B cell (primary cell): ENCODE results near the gene UBQLN2. TPM values are rescaled to one million over a fixed set of nuclear protein-coding genes. Genes with fewer than 3 reads are reported as not detected.
A peak's percentile ranks its signal among the peaks of the same experiment; 100 is the strongest.

Experiments
- ATAC-seq: fragments of 200-7000 bp; cut with Tn5 transposase; one replicate; pipeline ENCODE4 v1.10.0; 2021; ENCODE audit warnings: low read depth, mild to moderate bottlenecking, moderate number of reproducible peaks, moderate library complexity
- CTCF ChIA-PET: fragments of 350-600 bp; sonication (Branson Sonifier 250); formaldehyde crosslinking; loops from one replicate; lab custom pipeline; 2021; ENCODE audit warnings: antibody characterized with exemption, inconsistent platforms; lab: Charles Lee
- POLR2A ChIA-PET: fragments of 350-600 bp; sonication (Branson Sonifier 250); formaldehyde crosslinking; loops from one replicate; lab custom pipeline; 2021; ENCODE audit warnings: antibody characterized with exemption; lab: Charles Lee
- DNase-seq: peaks from one replicate; pipeline ENCODE4 v3.0.0; 2013
- H2AFZ ChIP-seq: 2 replicates; pipeline ENCODE4 v1.6.1; 2012; ENCODE audit warnings: mild to moderate bottlenecking, low read depth, low read length; ENCODE audit not compliant: insufficient read depth, poor library complexity, severe bottlenecking
- H3K27ac ChIP-seq, 2 donors: 1 replicate in 1 of 2; 2 replicates in 1 of 2; pipeline ENCODE4 v1.5.1; 2012 to 2013; ENCODE audit warnings: low read length in 2 of 2, mild to moderate bottlenecking in 2 of 2, moderate library complexity in 1 of 2
- H3K27me3 ChIP-seq, 4 experiments: fragments of 200-600 bp in 1 of 4; sonication (generic) in 1 of 4; replicated peaks in 1 of 4; 1 replicate in 2 of 4; 2 replicates in 2 of 4; pipeline versions ENCODE4 v1.6.1 to v1.7.0; 2013 to 2016; ENCODE audit warnings: low read length in 3 of 4, mild to moderate bottlenecking in 2 of 4, mixed read lengths in 1 of 4, moderate library complexity in 1 of 4; ENCODE audit not compliant: insufficient read depth in 4 of 4, control insufficient read depth in 3 of 4; ENCODE audit errors: control extremely low read depth in 1 of 4
- H3K36me3 ChIP-seq, 2 experiments: replicated peaks in 1 of 2; 1 replicate in 1 of 2; 2 replicates in 1 of 2; pipeline versions ENCODE4 v1.6.1 to v1.7.1; 2013; ENCODE audit warnings: low read length in 1 of 2; ENCODE audit not compliant: insufficient read depth in 2 of 2, control insufficient read depth in 1 of 2; ENCODE audit errors: control extremely low read depth in 1 of 2, extremely low read depth in 1 of 2
- H3K4me1 ChIP-seq, 2 donors: fragments of 200-600 bp in 1 of 2; sonication (generic) in 1 of 2; 1 replicate in 1 of 2; 2 replicates in 1 of 2; pipeline versions ENCODE4 v1.5.1 to v1.6.1; 2013 to 2017; ENCODE audit warnings: low read length in 2 of 2; ENCODE audit not compliant: control insufficient read depth in 2 of 2, insufficient read depth in 2 of 2
- H3K4me2 ChIP-seq: replicated peaks from 2 replicates; pipeline ENCODE3; 2012; ENCODE audit warnings: mild to moderate bottlenecking, low read depth, low read length; ENCODE audit not compliant: poor library complexity, severe bottlenecking
- H3K4me3 ChIP-seq, 5 experiments: fragments of 200-600 bp in 1 of 5; sonication (generic) in 1 of 5; 1 replicate in 3 of 5; 2 replicates in 2 of 5; pipeline versions ENCODE4 v1.5.1 to v1.7.0; 2011 to 2016; ENCODE audit warnings: low read length in 4 of 5, mild to moderate bottlenecking in 4 of 5, low read depth in 2 of 5, control low read depth in 1 of 5, moderate library complexity in 1 of 5; ENCODE audit not compliant: insufficient read depth in 1 of 5; ENCODE audit errors: control extremely low read depth in 1 of 5, extremely low read depth in 1 of 5
- H3K79me2 ChIP-seq: fragments of 200-600 bp; sonication (generic); one replicate; pipeline ENCODE4 v1.6.0; 2016; ENCODE audit warnings: low read length; ENCODE audit not compliant: control insufficient read depth, insufficient read depth
- H3K9ac ChIP-seq: fragments of 200-600 bp; sonication (generic); 2 replicates; pipeline ENCODE4 v1.6.1; 2017; ENCODE audit warnings: mild to moderate bottlenecking, low read length, moderate library complexity
- H3K9me3 ChIP-seq, 3 donors: one replicate each; pipeline versions ENCODE4 v1.6.1 to v1.7.1; 2013; ENCODE audit warnings: low read length in 2 of 3; ENCODE audit not compliant: control insufficient read depth in 2 of 3, insufficient read depth in 1 of 3; ENCODE audit errors: control extremely low read depth in 1 of 3
- H4K20me1 ChIP-seq: 2 replicates; pipeline ENCODE4 v1.6.0; 2012; ENCODE audit warnings: mild to moderate bottlenecking, low read length; ENCODE audit not compliant: insufficient read depth, control insufficient read depth, poor library complexity, severe bottlenecking
- H3K27ac Mint-ChIP-seq: one replicate; pipeline ENCODE4 v1.8.0; 2021; ENCODE audit warnings: mixed read lengths
- H3K27me3 Mint-ChIP-seq: one replicate; pipeline ENCODE4 v1.8.0; 2021; ENCODE audit warnings: mixed read lengths
- H3K4me1 Mint-ChIP-seq: one replicate; pipeline ENCODE4 v1.8.0; 2021; ENCODE audit warnings: mixed read lengths
- H3K4me3 Mint-ChIP-seq: one replicate; pipeline ENCODE4 v1.8.0; 2021; ENCODE audit warnings: mixed read lengths
- H3K9me3 Mint-ChIP-seq: one replicate; pipeline ENCODE4 v1.8.0; 2022; ENCODE audit warnings: mixed read lengths; ENCODE audit not compliant: insufficient read depth
- EZH2 ChIP-seq: IDR thresholded peaks from 2 replicates; pipeline ENCODE4 v1.6.1; 2012; ENCODE audit warnings: borderline replicate concordance, low read depth, mild to moderate bottlenecking, moderate library complexity, low read length; ENCODE audit not compliant: insufficient read depth, poor library complexity, severe bottlenecking
- WGBS: methylation state at CpG from one replicate; pipeline ENCODE4 v1.1.5; 2013; ENCODE audit warnings: missing lambda C conversion rate; ENCODE audit not compliant: insufficient coverage; 5-methylcytosine and 5-hydroxymethylcytosine counted together
- intact Hi-C: fragments of 100-400 bp; cut with micrococcal nuclease; formaldehyde crosslinking; loops from one replicate; pipeline ENCODE4 v1.10.0; 2022
- polyA plus RNA-seq: library from polyadenylated mRNA; depleted of rRNA; stranded (reverse); fragments of >200 nt; gene quantifications from 2 replicates; pipeline ENCODE4 v1.2.3, GENCODE V29; 2012
- total RNA-seq, 2 donors: library from RNA; stranded (reverse); fragments of 120-200 nt in 1 of 2; gene quantifications; 1 replicate in 1 of 2; 2 replicates in 1 of 2; pipeline versions ENCODE4 v1.2.3 to v1.2.4, GENCODE V29; 2013 to 2022
- TF ChIP-seq, protein P1 (sequence below): fragments of 200-600 bp; IDR thresholded peaks from one replicate; pipeline ENCODE4 v1.8.0; 2022; ENCODE audit warnings: antibody characterized with exemption, mild to moderate bottlenecking

The UBQLN2 gene
- total and polyA plus RNA-seq, 2 donors (not counting 1 experiment from before 2014, with no cell fraction given): 22.4 to 33.8 TPM

DNA sequence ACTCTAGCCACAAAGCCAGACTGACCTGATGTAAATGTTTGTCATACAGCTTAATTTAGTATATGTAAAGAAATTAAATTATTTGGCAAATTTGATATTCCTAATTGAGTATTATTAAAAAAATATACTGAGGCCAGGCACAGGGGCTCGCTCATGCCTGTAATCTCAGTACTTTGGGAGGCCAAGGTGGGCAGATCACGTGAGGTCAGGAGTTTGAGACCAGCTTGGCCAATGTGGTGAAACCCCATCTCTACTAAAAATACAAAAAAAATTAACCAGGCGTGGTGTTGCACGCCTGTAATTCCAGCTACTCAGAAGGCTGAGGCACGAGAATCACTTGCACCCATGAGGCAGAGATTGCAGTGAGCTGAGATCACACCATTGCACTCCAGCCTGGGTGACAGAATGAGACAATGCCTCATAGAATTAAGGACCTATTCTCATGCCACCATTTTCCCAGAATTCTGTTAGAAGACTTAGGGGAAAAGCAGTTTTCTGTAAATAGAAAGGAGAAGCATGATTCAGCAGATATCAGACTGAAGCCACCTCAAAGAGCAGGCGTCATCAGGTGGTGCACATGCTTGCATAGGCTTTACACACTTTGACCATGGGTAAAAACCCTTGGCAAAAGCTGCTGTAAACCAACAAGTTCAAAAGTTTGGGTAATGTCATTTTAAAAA is 6.1 kb downstream of the UBQLN2 start:
- peak; percentile 5 for DNase-seq
- Histone ChIP-seq H3K4me2 (no peak overlapping the region), H2AFZ (no peak overlapping the region), H3K27me3 (no peaks in the 10 kb centered on the region), H3K79me2 (peaks cover 24% of the 10 kb centered on the region), H3K4me3 (no peak overlapping the region), H4K20me1 (no peaks in the 10 kb centered on the region), H3K27ac (peak overlapping the region in 1 of 2 donors; percentile 29), H3K9ac (no peak overlapping the region), H3K4me1 (peaks cover 12 to 24% of the 10 kb centered on the region in 2 donors), H3K36me3 (peaks cover 3% of the 10 kb centered on the region in 2 experiments), H3K9me3 (no peaks in the 10 kb centered on the region)
- CTCF ChIA-PET: no interaction called here
- 50% methylated on average over 1 of the region's 6 CpGs for WGBS
- POLR2A ChIA-PET: no interaction called here
- TF ChIP-seq, protein P1, sequence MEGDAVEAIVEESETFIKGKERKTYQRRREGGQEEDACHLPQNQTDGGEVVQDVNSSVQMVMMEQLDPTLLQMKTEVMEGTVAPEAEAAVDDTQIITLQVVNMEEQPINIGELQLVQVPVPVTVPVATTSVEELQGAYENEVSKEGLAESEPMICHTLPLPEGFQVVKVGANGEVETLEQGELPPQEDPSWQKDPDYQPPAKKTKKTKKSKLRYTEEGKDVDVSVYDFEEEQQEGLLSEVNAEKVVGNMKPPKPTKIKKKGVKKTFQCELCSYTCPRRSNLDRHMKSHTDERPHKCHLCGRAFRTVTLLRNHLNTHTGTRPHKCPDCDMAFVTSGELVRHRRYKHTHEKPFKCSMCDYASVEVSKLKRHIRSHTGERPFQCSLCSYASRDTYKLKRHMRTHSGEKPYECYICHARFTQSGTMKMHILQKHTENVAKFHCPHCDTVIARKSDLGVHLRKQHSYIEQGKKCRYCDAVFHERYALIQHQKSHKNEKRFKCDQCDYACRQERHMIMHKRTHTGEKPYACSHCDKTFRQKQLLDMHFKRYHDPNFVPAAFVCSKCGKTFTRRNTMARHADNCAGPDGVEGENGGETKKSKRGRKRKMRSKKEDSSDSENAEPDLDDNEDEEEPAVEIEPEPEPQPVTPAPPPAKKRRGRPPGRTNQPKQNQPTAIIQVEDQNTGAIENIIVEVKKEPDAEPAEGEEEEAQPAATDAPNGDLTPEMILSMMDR: no peak
- no peak for TF ChIP-seq EZH2
- Mint-ChIP-seq H3K4me3 (no peak overlapping the region), H3K27ac (peak overlapping the region; percentile 26), H3K9me3 (no peaks in the 10 kb centered on the region), H3K27me3 (no peaks in the 10 kb centered on the region), H3K4me1 (peaks cover 40% of the 10 kb centered on the region)
- ATAC-seq: no peak
- intact Hi-C loops: no loop called here

DNA sequence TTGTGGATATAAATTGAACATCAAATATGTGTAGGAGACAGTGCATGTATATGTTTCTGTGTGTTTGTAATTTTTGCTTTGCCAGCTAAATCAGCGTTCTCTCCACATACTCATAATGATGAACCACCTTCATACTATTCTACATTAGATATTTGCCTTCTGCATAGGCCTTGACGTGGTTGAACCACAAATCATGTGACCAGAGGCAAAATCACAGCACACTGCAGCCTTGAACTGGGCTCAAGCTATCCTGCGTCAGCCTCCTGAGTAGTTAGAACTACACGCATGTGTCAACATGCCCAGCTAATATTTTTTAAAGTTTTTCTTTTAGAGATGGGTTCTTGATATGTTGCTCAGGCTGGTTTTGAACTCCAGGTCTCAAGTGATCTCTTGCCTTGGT is 9.5 kb downstream of the UBQLN2 start:
- Mint-ChIP-seq H3K27ac (no peak overlapping the region), H3K27me3 (no peaks in the 10 kb centered on the region), H3K4me1 (peaks cover 29% of the 10 kb centered on the region), H3K4me3 (no peak overlapping the region), H3K9me3 (no peaks in the 10 kb centered on the region)
- H3K4me3 ChIP-seq: no peak overlapping the region
- CTCF ChIA-PET: no interaction called here
- H3K9me3 ChIP-seq: no peaks in the 10 kb centered on the region
- peaks cover 3 to 8% of the 10 kb centered on the region in 2 experiments for H3K36me3 ChIP-seq
- H3K27me3 ChIP-seq: no peaks in the 10 kb centered on the region
- H4K20me1 ChIP-seq: no peaks in the 10 kb centered on the region
- H2AFZ ChIP-seq: no peak overlapping the region
- H3K4me2 ChIP-seq: no peak overlapping the region
- H3K9ac ChIP-seq: no peak overlapping the region
- no peak overlapping the region for H3K27ac ChIP-seq
- no peak for TF ChIP-seq EZH2
- TF ChIP-seq, protein P1: no peak
- no peak for DNase-seq
- intact Hi-C loops: no loop called here
- peaks cover 17% of the 10 kb centered on the region for H3K79me2 ChIP-seq
- 76% methylated on average over 3 of the region's 4 CpGs for WGBS
- POLR2A ChIA-PET: no interaction called here
- ATAC-seq: no peak
- H3K4me1 ChIP-seq: peaks cover 6 to 12% of the 10 kb centered on the region in 2 donors
